NCI-H2081 treated with DMSO at 0.1 percent for 48 hours (cell line): ENCODE measurements around the gene BNIP2.
"Not testable (repeated sequence)": the region's sequence is repeated elsewhere in the genome, so short reads cannot be mapped to it uniquely, and the experiment has no call there.

Experiments used
- DNase-seq: peaks from one replicate; lab custom pipeline; 2025; lab: John Stamatoyannopoulos, UW

BNIP2 gene

DNA sequence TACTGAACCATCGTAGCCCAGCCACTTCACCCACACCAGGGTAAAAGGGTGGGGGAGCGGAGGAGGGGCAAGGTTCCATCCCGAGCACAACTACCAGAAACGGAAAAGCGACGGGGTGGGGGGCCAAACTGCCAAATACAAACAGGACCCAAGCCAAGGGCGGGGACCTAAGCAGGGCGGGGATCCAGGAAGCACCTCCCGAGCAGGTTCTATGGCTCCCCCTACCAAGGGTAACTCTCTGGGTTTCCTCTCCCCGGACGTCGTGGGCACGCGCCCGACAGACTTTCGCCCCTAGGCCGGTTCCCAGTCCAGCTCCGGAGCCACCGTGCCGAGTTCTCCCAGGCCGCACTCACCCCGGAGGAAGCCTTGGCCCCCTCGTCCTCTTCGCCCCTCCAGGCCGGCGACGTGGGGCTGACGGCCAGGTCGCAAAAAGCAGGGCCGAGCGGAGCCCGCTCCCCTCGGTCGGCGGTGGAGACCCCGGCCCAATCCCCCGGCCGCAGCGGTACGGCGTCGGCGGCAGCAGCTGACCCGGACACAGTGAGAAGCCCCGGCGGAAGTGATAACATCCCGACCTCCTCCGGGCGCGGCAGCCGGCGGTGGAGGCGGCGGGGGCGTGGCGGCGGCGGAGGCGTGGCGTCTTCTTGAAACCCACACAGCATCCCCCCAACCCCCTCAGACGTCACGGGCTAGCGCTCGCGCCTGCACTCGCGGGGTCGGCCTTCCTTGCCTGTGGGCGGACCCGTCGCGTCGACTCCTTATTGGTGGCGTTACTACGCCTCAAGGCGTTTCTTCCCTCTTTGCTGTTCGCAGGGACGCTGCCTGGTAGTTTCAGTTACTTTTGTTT is at the start of gene BNIP2:
Gene BNIP2, minus strand, starts transcription at position 539 of the 844 bp plus-strand sequence. CDS start 6,863 bp downstream, outside the sequence.
- peak; percentile 87 for DNase-seq

DNA sequence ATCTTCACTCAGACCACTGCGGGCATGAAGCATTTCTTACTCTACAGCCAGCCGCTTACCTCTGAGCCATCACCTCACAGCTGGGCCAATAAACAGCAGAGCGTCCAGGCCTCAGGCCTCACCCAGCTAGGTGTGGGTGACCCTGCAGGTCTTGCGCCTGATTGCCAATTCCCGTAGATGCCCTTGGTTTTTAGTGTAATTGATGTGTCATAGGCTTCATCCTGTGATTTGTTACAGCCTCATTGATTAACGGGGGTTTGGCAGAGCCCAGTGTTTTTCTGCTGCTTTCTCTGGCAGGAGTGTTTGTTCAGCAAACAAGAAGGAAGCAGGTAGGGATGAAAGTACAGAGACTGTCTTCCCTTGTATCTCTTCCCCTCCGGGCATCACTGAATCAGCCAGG is 49.6 kb upstream of the BNIP2 start:
- DNase-seq = peak; percentile 28

DNA sequence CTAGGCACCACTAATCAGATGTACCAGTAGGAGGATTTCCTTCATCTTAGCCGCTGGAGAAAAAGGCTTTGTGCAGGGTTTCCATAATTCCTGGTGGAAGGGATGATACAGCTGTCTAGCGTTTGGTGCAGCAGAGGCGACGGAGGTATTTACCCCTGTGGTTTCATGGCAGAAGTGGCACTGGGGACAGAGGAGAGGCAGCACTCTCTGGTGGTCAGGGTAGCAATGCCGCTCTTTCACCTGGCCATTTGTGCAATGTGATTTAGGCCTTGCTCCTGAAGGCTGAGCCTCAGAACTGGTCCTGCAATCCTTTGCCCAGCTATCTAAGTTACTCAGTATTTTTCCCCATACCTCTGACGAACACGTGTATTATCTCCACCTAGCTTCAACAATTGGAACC is 47.1 kb upstream of the BNIP2 start:
- no peak for DNase-seq

DNA sequence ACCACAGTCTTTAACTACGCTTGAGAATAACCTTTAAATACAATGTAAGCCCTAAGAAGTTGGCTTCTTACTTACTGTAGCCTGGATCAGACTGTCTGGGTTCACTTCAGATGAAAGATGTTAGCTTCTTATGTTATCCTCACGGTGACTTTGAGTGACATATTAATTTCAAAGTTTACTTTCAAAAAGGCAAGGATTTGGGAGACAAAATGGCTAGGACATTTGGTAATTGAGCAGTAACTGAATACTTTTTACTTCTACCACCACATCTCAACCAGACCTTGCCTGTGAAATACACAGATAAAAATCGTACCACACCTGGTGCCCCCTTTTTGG is 36.0 kb upstream of the BNIP2 start:
- no peak for DNase-seq

GRCh38 chr15:59723687-59724346 is 34.7 kb upstream of the BNIP2 start:
- no peak for DNase-seq

- DNase-seq = no peak
Measured at GRCh38 chr15:59722476-59722875, 33.4 kb upstream of the BNIP2 start.

GRCh38 chr15:59722037-59722436 is 32.9 kb upstream of the BNIP2 start:
- DNase-seq = no peak

DNA sequence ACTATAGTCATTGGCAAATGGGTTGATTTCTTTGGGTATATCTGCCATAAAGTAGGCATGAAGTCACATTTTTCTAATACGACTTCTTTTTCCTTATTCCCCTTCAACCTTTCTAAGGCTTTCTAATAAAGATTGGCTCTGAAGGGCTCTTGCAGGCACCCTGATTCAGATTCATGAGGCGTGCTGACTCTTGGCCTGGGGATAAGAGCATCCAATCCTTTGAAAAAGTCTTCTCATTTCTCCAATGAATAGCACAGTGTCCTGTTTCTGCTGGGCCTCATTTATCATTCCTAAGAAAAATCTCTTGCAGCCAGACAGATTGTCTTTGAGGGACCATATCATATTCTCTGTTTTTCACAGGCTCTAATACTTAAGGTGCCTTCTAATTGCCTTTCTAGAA is 32.3 kb upstream of the BNIP2 start:
- DNase-seq = no peak

- DNase-seq = no peak
Measured at GRCh38 chr15:59713177-59713576, 24.1 kb upstream of the BNIP2 start.

GRCh38 chr15:59711451-59712243 is 22.5 kb upstream of the BNIP2 start:
- no peak for DNase-seq

DNA sequence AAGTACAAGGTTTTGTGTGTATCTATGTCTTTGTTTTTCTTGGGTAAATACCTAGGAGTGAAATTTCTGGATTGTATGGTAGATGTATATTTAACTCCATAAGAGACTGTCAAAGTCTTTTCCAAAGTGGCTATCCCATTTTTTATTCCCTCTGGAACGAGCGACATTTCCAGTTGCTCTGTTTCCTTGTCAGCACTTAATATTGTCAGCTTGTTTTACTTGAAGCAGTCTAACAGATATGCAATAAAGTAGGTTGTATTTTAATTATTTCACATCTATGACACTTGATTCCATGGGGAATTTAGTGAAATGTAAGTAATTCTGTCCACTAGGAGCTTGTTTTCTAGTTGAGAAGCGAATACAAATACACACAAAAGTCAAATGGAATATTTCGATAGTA is 18.5 kb upstream of the BNIP2 start:
- DNase-seq = no peak

DNA sequence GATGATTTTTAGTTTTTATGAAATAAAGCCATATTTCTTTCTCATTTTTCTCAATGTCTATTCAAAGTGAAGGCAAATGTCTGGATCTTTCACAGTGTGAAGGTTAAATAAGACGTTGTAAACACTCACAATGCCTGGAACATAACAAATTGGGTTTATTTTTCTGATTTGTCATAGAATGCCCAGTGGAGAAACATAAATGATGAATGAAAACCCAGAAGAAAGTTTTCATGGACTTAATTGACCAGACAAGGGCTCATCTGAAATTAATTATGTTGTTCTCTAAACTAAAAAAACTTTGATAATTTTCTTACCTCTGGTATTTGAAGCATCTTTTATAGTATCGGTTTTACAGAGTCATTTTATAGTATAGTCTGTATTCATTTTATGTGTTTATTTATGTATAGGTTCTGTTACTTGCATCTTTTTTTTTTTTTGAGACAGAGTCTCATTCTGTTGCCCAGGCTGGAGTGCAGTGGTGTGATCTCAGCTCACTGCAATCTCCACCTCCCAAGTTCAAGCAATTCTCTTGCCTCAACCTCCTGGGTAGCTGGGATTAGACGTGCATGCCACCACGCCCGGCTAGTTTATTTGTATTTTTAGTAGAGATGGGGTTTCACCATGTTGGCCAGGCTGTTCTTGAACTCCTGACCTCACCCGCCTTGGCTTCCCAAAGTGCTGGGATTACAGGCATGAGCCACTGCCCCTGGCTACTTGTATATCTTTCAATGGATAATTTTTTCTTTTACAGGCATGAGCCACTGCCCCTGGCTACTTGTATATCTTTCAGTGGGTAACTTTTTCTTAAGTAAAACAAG is 15.1 kb upstream of the BNIP2 start:
- DNase-seq = no peak

- no peak for DNase-seq
Measured at GRCh38 chr15:59702351-59702750, 13.2 kb upstream of the BNIP2 start.

DNA sequence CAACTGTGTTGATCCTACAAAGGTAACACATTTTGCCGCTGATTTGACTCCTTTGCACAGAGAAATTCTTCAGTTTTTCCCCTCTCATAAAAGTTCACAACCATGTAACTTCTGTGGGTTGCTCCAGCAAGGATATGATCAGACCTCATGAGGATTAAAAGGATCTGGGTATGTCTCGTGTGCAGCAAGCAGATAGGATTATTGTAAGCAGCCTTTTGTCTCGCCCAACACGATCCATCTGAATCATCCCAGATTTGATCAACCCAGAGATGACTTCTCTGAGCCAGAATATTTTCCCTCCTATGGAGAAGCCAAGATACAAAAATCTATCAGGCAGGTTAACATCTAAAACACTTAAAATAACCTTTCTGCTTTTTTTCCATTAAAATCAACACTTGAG is 12.8 kb upstream of the BNIP2 start:
- no peak for DNase-seq

GRCh38 chr15:59699810-59700431 is 10.8 kb upstream of the BNIP2 start:
- no peak for DNase-seq

GRCh38 chr15:59698065-59698464 is 8.9 kb upstream of the BNIP2 start:
- DNase-seq = not testable (repeated sequence)

GRCh38 chr15:59696332-59696731 is 7.2 kb upstream of the BNIP2 start:
- no peak for DNase-seq

DNA sequence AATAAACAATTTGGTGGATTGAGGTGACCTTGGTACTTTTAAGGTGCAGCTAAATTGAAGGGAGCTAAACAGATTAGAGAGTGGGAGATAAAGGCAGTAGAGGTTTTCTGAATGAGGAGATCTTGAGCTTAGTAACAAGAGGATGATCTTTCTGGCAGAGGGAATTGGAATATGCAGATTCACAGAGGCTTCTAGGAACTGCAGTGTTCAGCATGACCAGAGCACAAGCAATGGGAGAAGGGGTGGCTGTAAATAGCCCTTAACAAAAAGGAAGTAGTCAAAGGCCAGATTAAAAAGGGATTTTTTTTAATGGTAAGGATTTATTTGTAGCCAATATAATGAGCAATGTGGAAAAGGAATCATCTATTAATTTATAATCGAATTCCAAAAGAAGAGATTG is 5.7 kb upstream of the BNIP2 start:
- DNase-seq = no peak

DNA sequence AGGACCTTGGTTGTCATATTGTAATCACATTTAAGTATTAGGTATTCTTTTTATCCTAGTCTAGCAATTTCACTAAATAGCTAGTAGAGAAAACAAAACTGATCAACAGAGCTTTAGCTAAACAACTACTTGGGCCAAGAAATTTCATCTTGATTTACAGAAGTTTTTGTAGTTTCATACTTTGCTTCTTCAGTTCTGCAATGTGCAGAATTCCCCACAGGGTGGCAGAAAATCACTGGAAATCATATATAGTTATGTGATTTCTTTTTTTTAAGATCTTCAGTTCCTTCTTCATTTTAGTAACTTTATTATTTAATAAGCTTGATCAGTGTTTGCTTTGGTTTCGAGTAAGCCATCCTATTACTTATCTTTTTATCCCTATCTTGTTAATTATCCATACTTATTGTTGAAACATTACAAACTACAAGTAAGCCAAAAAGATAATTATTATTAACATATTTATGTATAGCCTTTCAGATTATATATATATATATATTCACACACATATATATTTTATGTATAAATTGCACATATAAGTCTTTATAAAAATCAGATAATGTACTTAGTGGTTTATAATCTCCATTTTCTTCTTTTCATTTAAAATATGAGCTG is 2.2 kb upstream of the BNIP2 start:
- DNase-seq = peak; percentile 14

DNA sequence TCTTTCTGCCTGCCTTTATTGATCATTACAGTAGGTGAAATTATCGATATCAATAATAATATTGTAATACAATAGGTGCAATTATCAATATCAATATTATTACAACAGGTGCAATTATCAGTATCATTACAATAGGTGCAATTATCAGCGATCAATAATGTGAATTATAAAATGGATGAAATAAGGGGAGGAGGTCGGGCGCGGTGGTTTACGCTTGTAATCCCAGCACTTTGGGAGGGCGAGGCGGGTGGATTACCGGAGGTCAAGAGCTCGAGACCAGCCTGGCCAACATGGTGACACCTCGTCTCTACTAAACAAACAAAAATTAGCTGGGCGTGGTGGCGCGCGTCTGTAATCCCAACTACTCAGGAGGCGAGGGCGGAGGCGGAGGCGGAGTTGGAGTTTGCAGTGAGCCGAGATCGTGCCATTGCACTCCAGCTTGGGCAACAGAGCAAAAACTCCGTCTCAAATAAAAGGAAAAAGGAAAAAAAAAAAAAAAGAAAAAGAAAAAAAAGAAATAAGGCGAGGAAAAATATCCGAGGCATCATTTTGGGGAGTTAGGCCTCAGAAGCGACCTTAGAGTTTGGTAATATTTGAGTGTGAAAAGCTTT is 611 bp upstream of the BNIP2 start:
- peak; percentile 23 for DNase-seq

GRCh38 chr15:59688423-59688781 is 718 bp downstream of the BNIP2 start:
- DNase-seq = no peak
